NCI-H128 (cell line): ENCODE results near the gene COL20A1.

Experiments used
- DNase-seq: peaks from one replicate; lab custom pipeline; 2025; ENCODE audit not compliant: unreplicated experiment; lab: John Stamatoyannopoulos, UW

The COL20A1 gene

GRCh38 chr20:63277466-63278272, 15.3 kb upstream of the COL20A1 start:
- no peak for DNase-seq

GRCh38 chr20:63278661-63279060, 14.3 kb upstream of the COL20A1 start:
- DNase-seq: no peak

GRCh38 chr20:63279931-63280330, 13.1 kb upstream of the COL20A1 start:
- no peak for DNase-seq

- DNase-seq: no peak
Measured at GRCh38 chr20:63280371-63280770, 12.6 kb upstream of the COL20A1 start.

GRCh38 chr20:63280929-63281545, 11.9 kb upstream of the COL20A1 start:
- no peak for DNase-seq

GRCh38 chr20:63281742-63282665, 11.0 kb upstream of the COL20A1 start:
- DNase-seq: no peak

GRCh38 chr20:63282946-63283345, 10.0 kb upstream of the COL20A1 start:
- DNase-seq: no peak

GRCh38 chr20:63283397-63284082, 9.4 kb upstream of the COL20A1 start:
- DNase-seq: no peak

GRCh38 chr20:63284083-63284440, 8.9 kb upstream of the COL20A1 start:
- DNase-seq: no peak

GRCh38 chr20:63284544-63284949, 8.4 kb upstream of the COL20A1 start:
- DNase-seq: no peak

GRCh38 chr20:63284981-63285524, 7.9 kb upstream of the COL20A1 start:
- no peak for DNase-seq

- no peak for DNase-seq
Measured at GRCh38 chr20:63285636-63286615, 7.1 kb upstream of the COL20A1 start.

- no peak for DNase-seq
Measured at GRCh38 chr20:63286781-63287696, 5.9 kb upstream of the COL20A1 start.

GRCh38 chr20:63287697-63288580, 5.0 kb upstream of the COL20A1 start:
- DNase-seq: no peak

- DNase-seq: no peak
Measured at GRCh38 chr20:63288581-63289251, 4.3 kb upstream of the COL20A1 start.

GRCh38 chr20:63289311-63290135, 3.5 kb upstream of the COL20A1 start:
- no peak for DNase-seq
